ENCODE measurements around the gene GLS2.

GLS2 gene

DNA sequence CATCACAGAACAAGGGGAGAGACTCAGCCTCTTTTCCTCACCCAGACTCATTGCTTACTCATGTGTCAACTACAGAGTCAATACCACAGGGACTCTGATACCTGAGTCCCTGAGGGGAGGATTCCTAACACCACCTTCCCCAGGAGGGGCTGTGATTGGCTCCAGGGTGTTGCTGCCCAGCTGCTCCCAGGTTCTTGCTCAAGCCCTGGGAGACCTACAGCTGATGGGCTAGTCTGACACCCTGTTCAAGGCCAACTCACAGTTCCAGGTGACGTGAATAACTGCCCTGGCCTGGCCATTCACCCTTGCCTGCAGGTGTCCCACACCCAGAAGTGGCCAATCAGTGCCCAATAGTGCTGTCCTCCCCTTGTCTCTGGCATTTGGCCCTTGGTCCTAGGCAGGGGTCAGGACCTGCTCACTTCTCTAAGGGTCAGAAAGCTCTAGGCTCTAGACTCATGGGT lies 11.0 kb downstream of the GLS2 start:
- Histone ChIP-seq H3K9ac (ENCODE audit: low read length) (no peak overlapping the region), H3K4me2 (ENCODE audit: low read length) (no peak overlapping the region), H3K4ac (ENCODE audit: low read depth, low read length) (no peak overlapping the region), H3K27me3 (ENCODE audit: insufficient read depth, low read length, poor library complexity) (no peaks in the 10 kb centered on the region), H3K4me1 (ENCODE audit: control insufficient read depth, low read depth, low read length) (no peaks in the 10 kb centered on the region), H2BK120ac (ENCODE audit: low read depth, low read length) (no peak overlapping the region), H3K23ac (ENCODE audit: low read length) (no peak overlapping the region), H3K56ac (ENCODE audit: low read length) (no peak overlapping the region), H2BK5ac (ENCODE audit: low read length) (no peak overlapping the region), H2BK15ac (replicated peaks; ENCODE audit: low read depth) (no peak overlapping the region), H3K4me3 (ENCODE audit: low read length) (no peak overlapping the region), H2AK5ac (ENCODE audit: low read length) (no peak overlapping the region), H3K79me1 (ENCODE audit: low read length) (no peaks in the 10 kb centered on the region), H4K8ac (ENCODE audit: low read depth, low read length) (no peak overlapping the region), H3K79me2 (ENCODE audit: control insufficient read depth, insufficient read depth, low read length) (no peaks in the 10 kb centered on the region), H3K36me3 (ENCODE audit: control insufficient read depth, insufficient read depth, low read length) (no peaks in the 10 kb centered on the region), H3K27ac (ENCODE audit: low read depth, low read length) (no peak overlapping the region), H3K18ac (ENCODE audit: low read length) (no peak overlapping the region), H4K5ac (ENCODE audit: low read length) (no peak overlapping the region)
- no CpG with 5 or more reads among the region's 1 CpG for WGBS (ENCODE audit: extremely low coverage, insufficient coverage, low lambda C conversion rate)
- peak; percentile 40 for DNase-seq

DNA sequence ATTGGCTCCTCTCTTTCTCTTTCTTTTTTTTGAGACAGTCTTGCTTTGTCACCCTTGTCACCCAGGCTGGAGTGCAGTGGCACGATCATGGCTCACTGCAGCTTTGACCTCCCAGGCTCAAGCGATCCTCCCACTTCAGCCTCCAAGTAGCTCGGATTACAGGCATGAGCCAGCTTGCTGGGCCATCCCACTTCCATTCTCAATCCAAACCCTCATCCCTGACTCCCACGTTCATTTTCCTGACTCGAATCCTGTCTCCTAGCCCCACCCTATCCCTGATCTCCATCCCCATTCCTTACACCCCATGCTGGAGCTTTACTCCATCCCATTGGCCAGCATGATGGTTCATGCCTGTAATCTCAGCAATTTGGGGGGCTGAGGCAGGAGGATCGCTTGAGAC lies 11.8 kb downstream of the GLS2 start:
- Histone ChIP-seq H2BK15ac (replicated peaks; ENCODE audit: low read depth) (no peak overlapping the region), H3K4ac (ENCODE audit: low read depth, low read length) (no peak overlapping the region), H4K5ac (ENCODE audit: low read length) (no peak overlapping the region), H2BK5ac (ENCODE audit: low read length) (no peak overlapping the region), H3K4me2 (ENCODE audit: low read length) (no peak overlapping the region), H3K9ac (ENCODE audit: low read length) (no peak overlapping the region), H3K79me2 (ENCODE audit: control insufficient read depth, insufficient read depth, low read length) (no peaks in the 10 kb centered on the region), H3K27ac (ENCODE audit: low read depth, low read length) (no peak overlapping the region), H3K4me1 (ENCODE audit: control insufficient read depth, low read depth, low read length) (no peaks in the 10 kb centered on the region), H3K18ac (ENCODE audit: low read length) (no peak overlapping the region), H2AK5ac (ENCODE audit: low read length) (no peak overlapping the region), H4K8ac (ENCODE audit: low read depth, low read length) (no peak overlapping the region), H3K79me1 (ENCODE audit: low read length) (peaks cover 5% of the 10 kb centered on the region), H2BK120ac (ENCODE audit: low read depth, low read length) (no peak overlapping the region), H3K23ac (ENCODE audit: low read length) (no peak overlapping the region), H3K36me3 (ENCODE audit: control insufficient read depth, insufficient read depth, low read length) (no peaks in the 10 kb centered on the region), H3K4me3 (ENCODE audit: low read length) (no peak overlapping the region), H3K27me3 (ENCODE audit: insufficient read depth, low read length, poor library complexity) (no peaks in the 10 kb centered on the region), H3K56ac (ENCODE audit: low read length) (no peak overlapping the region)
- DNase-seq = no peak
- no CpG with 5 or more reads among the region's 6 CpGs for WGBS (ENCODE audit: extremely low coverage, insufficient coverage, low lambda C conversion rate)

DNA sequence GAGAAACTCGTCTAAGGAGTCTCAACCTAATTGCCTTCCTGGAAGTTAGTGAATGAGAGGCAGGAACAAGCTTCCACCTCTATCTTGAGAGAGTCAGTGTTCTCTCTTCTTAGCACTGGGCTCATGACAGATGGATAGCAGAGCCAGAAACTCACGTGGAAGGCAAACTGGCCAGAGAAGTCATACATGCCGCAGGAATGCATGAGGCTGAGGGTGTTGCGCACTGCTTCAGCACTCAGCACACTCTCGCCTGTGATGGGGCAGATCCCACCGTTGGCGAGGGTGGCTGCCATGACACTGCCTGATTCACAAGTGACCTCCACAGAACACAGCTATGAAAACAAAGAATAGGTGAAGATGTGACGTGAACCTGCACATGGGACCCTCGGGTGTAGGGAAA lies 13.6 kb downstream of the GLS2 start:
- Histone ChIP-seq H3K56ac (ENCODE audit: low read length) (no peak overlapping the region), H3K4ac (ENCODE audit: low read depth, low read length) (no peak overlapping the region), H2BK15ac (replicated peaks; ENCODE audit: low read depth) (no peak overlapping the region), H4K5ac (ENCODE audit: low read length) (no peak overlapping the region), H3K4me3 (ENCODE audit: low read length) (no peak overlapping the region), H3K4me2 (ENCODE audit: low read length) (no peak overlapping the region), H3K27me3 (ENCODE audit: insufficient read depth, low read length, poor library complexity) (no peaks in the 10 kb centered on the region), H3K79me2 (ENCODE audit: control insufficient read depth, insufficient read depth, low read length) (peaks cover 5% of the 10 kb centered on the region), H3K4me1 (ENCODE audit: control insufficient read depth, low read depth, low read length) (peaks cover 2% of the 10 kb centered on the region), H3K36me3 (ENCODE audit: control insufficient read depth, insufficient read depth, low read length) (no peaks in the 10 kb centered on the region), H3K23ac (ENCODE audit: low read length) (no peak overlapping the region), H3K18ac (ENCODE audit: low read length) (no peak overlapping the region), H2BK5ac (ENCODE audit: low read length) (no peak overlapping the region), H2AK5ac (ENCODE audit: low read length) (no peak overlapping the region), H4K8ac (ENCODE audit: low read depth, low read length) (no peak overlapping the region), H3K9ac (ENCODE audit: low read length) (no peak overlapping the region), H3K79me1 (ENCODE audit: low read length) (peaks cover 7% of the 10 kb centered on the region), H3K27ac (ENCODE audit: low read depth, low read length) (no peak overlapping the region), H2BK120ac (ENCODE audit: low read depth, low read length) (no peak overlapping the region)
- no peak for DNase-seq
- no CpG with 5 or more reads among the region's 9 CpGs for WGBS (ENCODE audit: extremely low coverage, insufficient coverage, low lambda C conversion rate)

DNA sequence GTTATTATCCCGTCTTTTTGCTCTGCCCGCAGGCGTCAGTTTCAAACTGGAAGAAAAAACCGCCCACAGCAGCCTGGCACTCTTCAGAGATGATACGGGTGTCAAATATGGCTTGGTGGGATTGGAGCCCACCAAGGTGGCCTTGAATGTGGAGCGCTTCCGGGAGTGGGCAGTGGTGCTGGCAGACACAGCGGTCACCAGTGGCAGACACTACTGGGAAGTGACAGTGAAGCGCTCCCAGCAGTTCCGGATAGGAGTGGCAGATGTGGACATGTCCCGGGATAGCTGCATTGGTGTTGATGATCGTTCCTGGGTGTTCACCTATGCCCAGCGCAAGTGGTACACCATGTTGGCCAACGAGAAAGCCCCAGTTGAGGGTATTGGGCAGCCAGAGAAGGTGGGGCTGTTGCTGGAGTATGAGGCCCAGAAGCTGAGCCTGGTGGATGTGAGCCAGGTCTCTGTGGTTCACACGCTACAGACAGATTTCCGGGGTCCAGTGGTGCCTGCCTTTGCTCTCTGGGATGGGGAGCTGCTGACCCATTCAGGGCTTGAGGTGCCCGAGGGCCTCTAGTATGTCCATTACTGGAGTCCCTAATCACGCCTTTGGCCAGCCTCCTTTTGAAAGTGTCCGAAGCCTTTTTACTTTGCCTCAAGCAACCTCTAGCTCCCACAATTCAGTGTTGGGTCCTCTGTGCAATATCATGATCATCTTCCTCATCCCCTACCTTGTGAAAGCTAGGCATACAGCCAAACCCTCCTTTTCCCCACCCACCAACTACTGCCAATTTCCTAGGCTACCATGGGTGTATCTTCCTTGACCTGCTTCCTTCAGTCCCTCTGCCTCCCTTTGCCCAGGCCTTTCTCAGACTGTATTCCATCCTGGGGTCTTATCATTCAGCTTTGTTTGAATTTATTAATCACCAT lies 18.7 kb downstream of the GLS2 start:
- H3K56ac ChIP-seq (ENCODE audit: low read length) = peak overlapping the region; percentile 91
- H2BK120ac ChIP-seq (ENCODE audit: low read depth, low read length) = no peak overlapping the region
- H3K18ac ChIP-seq (ENCODE audit: low read length) = peak overlapping the region; percentile 71
- H3K79me2 ChIP-seq (ENCODE audit: control insufficient read depth, insufficient read depth, low read length) = peaks cover 13% of the 10 kb centered on the region
- H3K27ac ChIP-seq (ENCODE audit: low read depth, low read length) = no peak overlapping the region
- peak overlapping the region; percentile 89 for H2AK5ac ChIP-seq (ENCODE audit: low read length)
- peak overlapping the region; percentile 98 for H3K4ac ChIP-seq (ENCODE audit: low read depth, low read length)
- H3K23ac ChIP-seq (ENCODE audit: low read length) = peak overlapping the region; percentile 50
- no peak for DNase-seq
- peak overlapping the region; percentile 94 for H4K5ac ChIP-seq (ENCODE audit: low read length)
- H4K8ac ChIP-seq (ENCODE audit: low read depth, low read length) = peak overlapping the region; percentile 95
- H3K4me1 ChIP-seq (ENCODE audit: control insufficient read depth, low read depth, low read length) = peaks cover 5% of the 10 kb centered on the region
- peak overlapping the region; percentile 94 for H3K4me2 ChIP-seq (ENCODE audit: low read length)
- no peaks in the 10 kb centered on the region for H3K27me3 ChIP-seq (ENCODE audit: insufficient read depth, low read length, poor library complexity)
- no peak overlapping the region for H2BK15ac ChIP-seq (replicated peaks; ENCODE audit: low read depth)
- peak overlapping the region; percentile 88 for H3K4me3 ChIP-seq (ENCODE audit: low read length)
- peak overlapping the region; percentile 97 for H3K9ac ChIP-seq (ENCODE audit: low read length)
- peaks cover 13% of the 10 kb centered on the region for H3K79me1 ChIP-seq (ENCODE audit: low read length)
- whole genome bisulfite sequencing (ENCODE audit: extremely low coverage, insufficient coverage, low lambda C conversion rate) = no CpG with 5 or more reads among the region's 19 CpGs
- H3K36me3 ChIP-seq (ENCODE audit: control insufficient read depth, insufficient read depth, low read length) = no peaks in the 10 kb centered on the region
- no peak overlapping the region for H2BK5ac ChIP-seq (ENCODE audit: low read length)

DNA sequence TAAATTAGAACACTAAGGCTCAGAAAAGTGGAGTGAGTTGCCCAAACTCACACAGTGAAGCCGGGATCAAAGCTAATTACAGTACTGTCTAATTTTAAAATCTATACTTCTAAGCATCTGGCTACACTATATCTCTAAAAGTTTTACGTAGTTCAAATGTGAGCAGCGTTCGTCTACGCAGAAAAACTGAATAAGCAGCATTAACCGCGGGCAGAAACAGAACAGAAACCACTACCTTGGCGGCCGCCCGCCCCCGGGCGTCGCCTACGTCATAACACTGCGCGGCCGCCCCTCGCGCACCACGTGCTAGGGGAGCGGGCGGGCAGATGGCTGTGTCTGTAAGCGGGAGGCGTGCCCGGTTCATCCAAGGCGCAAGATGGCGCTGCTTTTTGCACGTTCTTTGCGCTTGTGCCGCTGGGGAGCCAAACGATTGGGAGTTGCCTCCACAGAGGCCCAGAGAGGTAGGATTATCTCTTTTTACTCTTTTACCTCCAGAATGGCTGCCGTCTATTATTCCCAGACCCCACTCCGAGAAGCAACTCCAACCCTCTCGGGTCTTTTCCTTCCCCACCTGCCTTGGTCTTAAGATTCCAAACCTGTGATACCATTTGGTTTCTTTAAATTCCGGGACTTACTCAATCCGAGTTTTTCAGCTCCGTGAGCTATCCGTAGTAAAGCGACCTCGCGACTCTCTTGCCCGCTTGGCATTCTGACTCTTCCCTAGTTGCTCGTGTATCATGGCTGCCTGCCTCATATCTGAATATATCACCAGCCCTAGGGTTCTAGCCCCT lies 19.6 kb downstream of the GLS2 start, which contains the start of gene SPRYD4:
Gene SPRYD4 (plus strand): TSS at position 363 of the 791 bp plus-strand sequence. CDS start 14 bp downstream, at position 377.
- Histone ChIP-seq H3K27me3 (ENCODE audit: insufficient read depth, low read length, poor library complexity) (no peaks in the 10 kb centered on the region), H3K36me3 (ENCODE audit: control insufficient read depth, insufficient read depth, low read length) (no peaks in the 10 kb centered on the region), H3K18ac (ENCODE audit: low read length) (peak within 1 kb of the TSS; percentile 71), H2AK5ac (ENCODE audit: low read length) (peak within 1 kb of the TSS; percentile 89), H4K5ac (ENCODE audit: low read length) (peak within 1 kb of the TSS; percentile 94), H2BK15ac (replicated peaks; ENCODE audit: low read depth) (no peak within 1 kb of the TSS), H3K56ac (ENCODE audit: low read length) (peak within 1 kb of the TSS; percentile 91), H3K27ac (ENCODE audit: low read depth, low read length) (peak within 1 kb of the TSS; percentile 56), H2BK120ac (ENCODE audit: low read depth, low read length) (no peak within 1 kb of the TSS), H4K8ac (ENCODE audit: low read depth, low read length) (peak within 1 kb of the TSS; percentile 95), H3K79me1 (ENCODE audit: low read length) (peaks cover 13% of the 10 kb centered on the region), H3K4me1 (ENCODE audit: control insufficient read depth, low read depth, low read length) (peaks cover 5% of the 10 kb centered on the region), H3K4me2 (ENCODE audit: low read length) (peak within 1 kb of the TSS; percentile 94), H3K79me2 (ENCODE audit: control insufficient read depth, insufficient read depth, low read length) (peaks cover 13% of the 10 kb centered on the region), H2BK5ac (ENCODE audit: low read length) (peak within 1 kb of the TSS; percentile 59), H3K4me3 (ENCODE audit: low read length) (peak within 1 kb of the TSS; percentile 88), H3K23ac (ENCODE audit: low read length) (peak within 1 kb of the TSS; percentile 50), H3K9ac (ENCODE audit: low read length) (peak within 1 kb of the TSS; percentile 97), H3K4ac (ENCODE audit: low read depth, low read length) (peak within 1 kb of the TSS; percentile 98)
- WGBS (ENCODE audit: extremely low coverage, insufficient coverage, low lambda C conversion rate) = no CpG with 5 or more reads among the region's 43 CpGs
- DNase-seq = peak; percentile 95
